GM19324 (cell line): ENCODE data around the gene GOLGA8O.
"Not testable (repeated sequence)": the region's sequence is repeated elsewhere in the genome, so short reads cannot be mapped to it uniquely, and the experiment has no call there.

Experiments
- ATAC-seq: cut with Tn5 transposase; IDR thresholded peaks from one replicate; pipeline ENCODE4 v1.9.1; 2021; ENCODE audit warnings: mild to moderate bottlenecking, moderate library complexity; ENCODE audit not compliant: unreplicated experiment, low FRiP score

The GOLGA8O gene, protein sequence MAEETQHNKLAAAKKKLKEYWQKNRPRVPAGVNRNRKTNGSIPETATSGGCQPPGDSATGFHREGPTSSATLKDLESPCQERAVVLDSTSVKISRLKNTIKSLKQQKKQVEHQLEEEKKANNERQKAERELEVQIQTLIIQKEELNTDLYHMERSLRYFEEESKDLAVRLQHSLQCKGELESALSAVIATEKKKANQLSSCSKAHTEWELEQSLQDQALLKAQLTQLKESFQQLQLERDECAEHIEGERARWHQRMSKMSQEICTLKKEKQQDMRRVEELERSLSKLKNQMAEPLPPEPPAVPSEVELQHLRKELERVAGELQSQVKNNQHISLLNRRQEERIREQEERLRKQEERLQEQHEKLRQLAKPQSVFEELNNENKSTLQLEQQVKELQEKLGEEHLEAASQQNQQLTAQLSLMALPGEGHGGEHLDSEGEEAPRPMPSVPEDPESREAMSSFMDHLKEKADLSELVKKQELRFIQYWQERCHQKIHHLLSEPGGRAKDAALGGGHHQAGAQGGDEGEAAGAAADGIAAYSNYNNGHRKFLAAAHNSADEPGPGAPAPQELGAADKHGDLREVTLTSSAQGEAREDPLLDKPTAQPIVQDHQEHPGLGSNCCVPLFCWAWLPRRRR

DNA sequence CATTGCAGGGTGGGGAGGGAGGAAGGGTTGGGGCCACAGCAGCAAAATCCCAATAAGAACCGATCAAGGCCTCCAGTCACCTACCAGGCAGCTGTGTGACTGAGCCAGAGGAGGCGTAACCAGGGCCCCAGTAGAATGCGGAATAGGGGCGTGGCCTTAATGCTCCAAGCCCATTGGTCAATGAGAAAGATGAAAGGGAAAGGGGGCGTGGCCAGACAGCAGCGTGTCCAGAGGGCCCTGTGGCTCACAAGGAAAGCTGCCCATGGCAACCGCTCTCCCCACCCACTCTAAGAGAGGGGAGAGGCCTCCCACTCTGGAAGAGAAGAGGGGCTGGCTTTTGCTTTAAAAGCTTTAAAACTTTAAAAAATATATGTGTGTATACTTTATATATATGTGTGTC, at the start of gene GOLGA8O:
TSS of gene GOLGA8O (minus strand) at position 101 of the 400 bp plus-strand sequence. CDS start at position 3, 98 bp downstream.
- ATAC-seq: not testable (repeated sequence)

DNA sequence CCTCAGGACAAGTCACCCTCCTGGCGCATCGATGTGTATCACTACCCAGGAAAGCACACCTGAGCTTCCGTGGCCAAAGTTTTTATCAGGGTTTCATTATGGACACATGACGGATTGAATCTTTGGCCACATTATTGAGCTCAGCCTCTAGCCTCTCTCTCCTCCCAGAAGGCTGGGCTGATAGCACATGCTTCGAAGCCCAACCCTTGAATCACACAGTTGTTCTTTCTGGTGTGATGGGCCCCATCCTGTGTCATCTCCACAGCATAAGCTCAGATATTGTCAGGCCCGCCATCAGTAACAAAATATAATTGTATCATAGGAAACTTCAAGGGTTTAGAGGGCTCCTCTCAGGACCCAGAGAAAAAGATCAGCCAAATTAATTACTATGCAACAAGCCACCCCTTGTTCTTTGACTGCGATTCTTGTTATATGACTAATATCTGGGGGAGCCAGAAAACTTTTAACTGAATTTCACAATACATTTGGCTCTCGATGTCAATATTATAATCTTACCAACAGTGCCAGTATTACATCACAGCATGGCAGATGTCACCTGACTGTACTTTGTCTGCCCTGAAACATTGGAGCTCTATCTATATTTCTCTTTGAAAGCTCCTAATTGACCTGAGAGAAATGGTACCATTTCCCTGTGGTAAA, 48.8 kb upstream of the GOLGA8O start:
- ATAC-seq: not testable (repeated sequence)

DNA sequence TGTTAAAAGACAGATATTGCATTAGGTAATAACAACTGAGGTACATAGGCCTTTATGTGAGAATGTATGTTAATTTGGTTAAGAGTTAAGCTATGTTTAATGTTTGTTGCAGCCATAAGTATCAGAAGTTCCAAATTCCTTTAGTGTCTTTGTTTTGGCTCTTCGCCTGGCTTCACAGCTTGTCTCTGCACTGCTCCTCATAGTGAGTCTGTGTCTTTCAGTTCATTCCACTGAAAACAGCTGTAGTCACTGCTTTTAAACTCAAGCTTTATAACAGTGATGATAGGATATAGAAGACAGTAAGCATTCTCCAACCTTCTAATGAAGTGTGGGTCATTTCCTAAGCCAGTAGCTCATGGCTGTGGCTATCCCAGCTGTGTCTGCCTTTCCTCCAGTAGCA, 47.5 kb upstream of the GOLGA8O start:
- ATAC-seq: not testable (repeated sequence)

DNA sequence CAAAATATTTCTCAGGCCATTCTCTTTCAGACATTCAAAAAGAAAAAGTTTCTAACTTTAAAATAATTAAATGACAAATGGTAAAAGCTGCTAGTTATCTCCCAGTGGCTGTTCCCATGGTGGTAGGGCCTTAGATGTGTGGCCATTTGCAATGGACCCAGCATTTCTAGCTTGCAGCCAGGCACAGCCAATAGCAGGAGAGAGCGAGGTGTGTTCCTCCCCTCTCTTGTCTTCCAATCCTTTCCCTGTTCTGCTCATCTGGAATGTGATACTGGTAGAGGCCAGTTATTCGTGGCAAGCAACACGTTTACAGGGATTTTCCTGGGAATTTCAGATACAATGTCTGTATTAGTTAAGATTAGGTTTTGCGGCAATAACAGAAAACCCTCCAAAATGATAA, 37.3 kb upstream of the GOLGA8O start:
- ATAC-seq: not testable (repeated sequence)

DNA sequence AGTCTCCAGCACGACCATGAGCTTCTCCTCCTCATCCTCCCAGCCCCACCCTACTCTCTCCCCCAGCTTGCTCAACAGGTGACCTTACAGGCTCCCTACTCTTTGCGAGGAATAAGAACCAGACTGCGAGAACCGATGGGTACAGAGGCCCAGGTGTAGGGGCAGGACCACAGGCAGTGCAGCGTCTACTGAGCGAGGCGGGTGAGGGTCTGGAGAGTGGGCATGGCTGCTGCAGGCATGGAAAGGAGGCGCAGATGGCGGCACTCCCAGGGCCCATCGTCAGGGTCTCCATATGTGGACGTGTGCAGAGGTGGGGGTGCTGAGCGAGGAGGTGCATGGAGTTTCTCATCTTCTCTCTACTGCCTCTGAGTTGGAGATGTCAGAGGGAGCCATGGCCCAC, 31.0 kb upstream of the GOLGA8O start:
- not testable (repeated sequence) for ATAC-seq

DNA sequence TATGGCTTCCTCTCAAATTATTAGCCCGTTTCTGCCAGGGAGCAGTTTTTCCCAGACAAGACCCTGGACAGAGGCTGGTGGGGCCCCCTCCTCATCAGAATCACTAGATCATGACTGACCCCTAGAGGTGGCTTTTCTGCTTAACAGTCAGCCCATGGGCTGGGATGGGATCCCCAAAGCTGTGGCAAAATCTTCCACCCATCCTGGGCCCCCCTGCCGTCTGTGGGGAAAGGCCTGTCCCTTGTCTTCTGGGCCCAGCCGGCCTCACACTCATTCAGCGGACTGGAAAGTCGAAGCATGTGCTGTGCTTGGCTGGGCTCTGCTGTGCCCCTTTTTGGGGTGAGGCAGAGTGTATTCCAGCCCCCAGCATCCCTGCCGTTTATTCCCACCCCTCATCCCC, 27.9 kb upstream of the GOLGA8O start:
- ATAC-seq: not testable (repeated sequence)

DNA sequence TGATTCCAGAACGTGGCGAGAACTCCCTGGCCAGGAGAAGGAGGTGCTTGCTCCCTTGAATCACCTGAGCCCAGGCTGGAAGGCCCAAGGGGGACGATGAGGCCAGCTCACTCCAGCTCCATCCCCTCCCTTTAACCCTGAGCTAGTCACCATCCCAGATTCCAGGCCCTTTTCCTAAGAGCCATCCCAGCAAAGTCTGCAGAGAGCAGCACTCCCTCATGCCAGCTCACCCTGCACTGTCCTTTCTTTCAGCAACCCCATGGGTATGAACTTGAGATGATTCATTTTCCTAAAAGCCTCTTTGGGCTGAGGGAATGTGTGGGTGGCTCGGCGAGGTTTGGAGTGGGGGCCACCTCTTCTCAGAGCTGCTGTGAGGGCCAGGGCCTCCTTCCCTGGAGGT, 26.2 kb upstream of the GOLGA8O start:
- not testable (repeated sequence) for ATAC-seq

DNA sequence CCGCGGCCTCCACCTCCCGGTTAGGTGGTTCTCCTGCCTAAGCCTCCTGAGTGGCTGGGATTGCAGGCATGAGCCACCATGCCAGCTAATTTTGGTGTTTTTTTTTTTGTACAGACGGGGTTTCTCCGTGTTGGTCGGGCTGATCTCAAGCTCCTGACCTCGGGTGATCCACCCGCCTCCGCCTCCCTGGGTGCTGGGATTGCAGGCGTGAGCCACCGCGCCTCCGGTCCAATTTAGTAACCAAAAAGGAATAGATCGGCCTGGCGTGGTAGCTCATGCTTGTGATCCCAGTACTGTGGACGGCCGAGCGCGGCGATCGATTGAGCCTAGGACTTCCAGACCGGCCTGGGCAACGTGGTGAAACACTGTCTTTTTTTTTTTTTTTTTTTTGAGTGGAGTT, 12.6 kb upstream of the GOLGA8O start:
- ATAC-seq: not testable (repeated sequence)

DNA sequence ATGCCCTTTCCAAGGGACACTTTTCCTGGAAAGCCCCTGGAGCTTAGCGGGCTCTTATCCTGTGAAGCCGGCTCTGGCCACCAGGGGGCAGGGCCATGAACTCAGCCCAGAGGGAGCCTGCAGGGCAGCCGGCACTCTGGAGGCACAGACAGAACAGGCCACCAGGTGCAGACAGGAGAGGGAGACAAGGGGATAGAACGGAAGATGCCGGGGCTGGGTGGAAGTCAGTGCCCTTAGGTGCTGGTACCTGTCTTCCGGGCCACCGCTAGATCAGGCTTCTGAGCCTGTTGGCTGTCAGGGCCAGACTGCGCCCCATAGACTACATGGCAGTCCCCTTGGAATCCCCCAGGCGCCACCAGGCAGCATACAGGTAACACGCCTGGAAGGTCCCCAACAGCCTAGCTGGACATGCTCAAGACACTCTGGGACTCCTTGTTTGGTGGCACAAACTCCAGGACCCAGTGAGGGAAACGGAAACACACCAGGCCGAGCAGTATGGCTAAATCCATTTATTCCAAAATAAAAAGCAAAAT, 14.9 kb downstream of the GOLGA8O start:
- ATAC-seq: not testable (repeated sequence)

DNA sequence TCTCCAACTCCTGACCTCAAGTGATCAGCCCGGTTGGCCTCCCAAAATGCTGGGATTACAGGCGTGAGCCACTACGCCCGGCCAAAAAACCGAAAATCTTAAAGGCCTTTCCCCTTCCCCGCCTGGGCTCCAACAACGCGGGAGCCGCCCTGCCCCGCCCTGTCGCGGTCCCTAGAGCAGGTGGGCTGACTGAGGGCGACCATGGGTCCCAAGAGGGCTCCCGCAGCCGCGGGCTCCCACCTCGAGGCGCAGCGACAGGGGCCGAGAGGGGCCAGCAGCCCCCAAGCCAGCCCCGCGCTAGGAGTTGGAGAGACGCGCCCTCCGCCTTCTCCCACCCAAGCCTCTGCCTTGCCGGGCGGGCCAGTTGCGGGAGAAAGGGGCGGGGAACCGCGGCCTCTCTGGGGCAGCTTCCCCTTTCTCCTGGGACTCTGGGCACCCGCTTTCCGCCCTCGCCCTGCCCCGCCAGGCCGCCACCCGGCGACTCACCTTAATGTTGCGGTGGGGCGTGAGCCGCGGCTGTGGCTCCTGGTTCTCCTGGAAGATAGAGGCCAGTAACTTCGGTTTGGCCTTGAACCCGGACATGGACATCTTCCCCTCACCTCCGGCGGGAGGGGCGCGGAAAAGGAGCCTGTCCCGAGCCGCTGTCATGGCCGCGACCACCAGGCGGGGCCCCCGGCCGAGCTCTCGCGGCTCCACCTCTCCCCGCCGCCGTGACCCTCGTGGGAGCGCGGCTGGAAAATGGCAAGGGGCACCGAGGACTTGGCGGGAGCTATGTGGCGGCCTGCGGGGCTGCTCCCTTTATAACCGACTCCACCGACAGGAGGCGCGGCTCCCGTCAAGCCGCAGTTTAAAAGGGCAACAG, 21.1 kb downstream of the GOLGA8O start:
- not testable (repeated sequence) for ATAC-seq

DNA sequence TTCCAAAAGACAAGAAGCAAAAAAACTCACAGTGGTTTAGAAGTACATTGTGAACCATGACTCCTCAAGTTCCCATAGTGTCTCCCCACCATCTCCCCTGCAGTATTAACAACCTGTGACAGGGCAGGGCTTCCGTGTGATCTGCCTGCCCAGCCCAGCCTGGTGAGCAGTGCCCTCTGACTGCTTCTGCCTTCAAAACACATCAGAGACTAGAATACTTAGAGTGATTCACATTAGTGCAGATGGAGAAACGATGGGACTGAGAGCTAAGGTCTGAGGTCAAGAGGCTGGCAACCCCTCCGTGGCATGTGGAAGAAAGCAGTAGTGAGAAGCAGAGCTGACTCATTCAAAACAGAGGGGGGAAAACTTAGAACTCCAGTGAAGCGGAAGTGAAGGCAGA, 27.8 kb downstream of the GOLGA8O start:
- ATAC-seq: not testable (repeated sequence)

DNA sequence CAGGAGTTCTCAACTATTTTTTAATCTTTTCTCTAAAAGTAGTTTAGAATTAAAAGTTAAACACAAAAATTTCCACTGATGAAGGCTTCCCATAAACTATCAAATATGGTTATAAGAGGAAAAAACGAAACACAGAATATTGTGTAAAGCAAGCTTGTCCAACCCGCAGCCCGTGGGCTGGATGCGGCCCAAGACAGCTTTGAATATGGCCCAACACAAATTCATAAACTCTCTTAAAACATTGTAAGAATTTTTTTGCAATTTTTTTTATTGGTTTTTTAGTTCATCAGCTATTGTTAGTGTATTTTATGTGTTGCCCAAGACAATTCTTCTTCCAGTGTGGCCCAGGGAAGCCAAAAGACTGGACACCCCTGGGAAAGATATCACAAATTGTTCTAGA, 28.9 kb downstream of the GOLGA8O start:
- not testable (repeated sequence) for ATAC-seq

DNA sequence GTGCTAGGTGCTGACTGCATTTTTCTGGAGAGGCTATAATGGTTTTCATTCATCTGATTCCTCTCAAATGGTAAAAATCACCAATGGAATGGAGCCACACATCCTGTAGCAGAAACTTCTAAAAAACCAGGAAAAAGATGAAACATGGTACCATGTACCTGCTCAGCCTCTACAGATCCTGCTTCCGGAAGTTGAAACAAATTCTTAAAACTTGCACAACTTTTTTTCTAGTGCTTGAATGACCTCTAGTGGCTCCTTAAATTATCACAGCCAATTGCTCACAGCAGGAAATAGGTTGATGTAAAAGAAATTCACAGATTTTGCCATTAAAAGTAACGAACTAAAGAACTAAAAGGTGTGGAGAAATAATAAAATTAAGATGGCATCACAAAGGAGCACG, 47.5 kb downstream of the GOLGA8O start:
- not testable (repeated sequence) for ATAC-seq

DNA sequence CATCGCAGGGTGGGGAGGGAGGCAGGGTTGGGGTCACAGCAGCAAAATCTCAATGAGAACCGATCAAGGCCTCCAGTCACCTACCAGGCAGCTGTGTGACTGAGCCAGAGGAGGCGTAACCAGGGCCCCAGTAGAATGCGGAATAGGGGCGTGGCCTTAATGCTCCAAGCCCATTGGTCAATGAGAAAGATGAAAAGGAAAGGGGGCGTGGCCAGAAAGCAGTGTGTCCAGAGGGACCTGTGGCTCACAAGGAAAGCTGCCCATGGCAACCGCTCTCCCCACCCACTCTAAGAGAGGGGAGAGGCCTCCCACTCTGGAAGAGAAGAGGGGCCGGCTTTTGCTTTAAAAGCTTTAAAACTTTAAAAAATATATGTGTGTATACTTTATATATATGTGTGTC, 52.2 kb downstream of the GOLGA8O start, which contains the start of gene GOLGA8K:
TSS of gene GOLGA8K (minus strand) at position 101 of the 400 bp plus-strand sequence. CDS start at position 3, 98 bp downstream.
- not testable (repeated sequence) for ATAC-seq

DNA sequence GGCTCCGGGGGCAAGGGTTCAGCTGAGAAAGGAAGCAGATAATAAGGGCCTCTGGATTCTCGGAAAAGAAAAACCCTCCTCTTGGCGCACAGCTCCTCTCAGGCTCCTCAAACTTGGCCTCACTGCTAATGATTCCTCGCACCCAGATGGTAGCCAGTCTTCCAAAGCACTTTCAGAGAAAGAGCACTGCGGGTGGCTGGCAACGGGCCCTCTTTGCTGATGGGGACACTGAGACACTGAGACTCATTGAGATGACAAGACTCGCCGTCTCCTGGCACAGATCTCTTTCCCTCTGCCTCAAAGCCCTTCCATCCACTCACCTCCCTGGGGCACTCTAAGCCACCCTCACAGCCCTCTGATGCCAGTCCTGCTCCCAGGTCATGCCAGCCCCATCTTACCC, 58.9 kb downstream of the GOLGA8O start:
- not testable (repeated sequence) for ATAC-seq
